GM03348 (cell line): ENCODE data around the gene ACSL1.
"Not testable (repeated sequence)": the region's sequence is repeated elsewhere in the genome, so short reads cannot be mapped to it uniquely, and the experiment has no call there.

Experiments
- DNase-seq: peaks from one replicate; pipeline ENCODE4 v3.0.0; 2012; ENCODE audit warnings: low spot score

The ACSL1 gene

DNA sequence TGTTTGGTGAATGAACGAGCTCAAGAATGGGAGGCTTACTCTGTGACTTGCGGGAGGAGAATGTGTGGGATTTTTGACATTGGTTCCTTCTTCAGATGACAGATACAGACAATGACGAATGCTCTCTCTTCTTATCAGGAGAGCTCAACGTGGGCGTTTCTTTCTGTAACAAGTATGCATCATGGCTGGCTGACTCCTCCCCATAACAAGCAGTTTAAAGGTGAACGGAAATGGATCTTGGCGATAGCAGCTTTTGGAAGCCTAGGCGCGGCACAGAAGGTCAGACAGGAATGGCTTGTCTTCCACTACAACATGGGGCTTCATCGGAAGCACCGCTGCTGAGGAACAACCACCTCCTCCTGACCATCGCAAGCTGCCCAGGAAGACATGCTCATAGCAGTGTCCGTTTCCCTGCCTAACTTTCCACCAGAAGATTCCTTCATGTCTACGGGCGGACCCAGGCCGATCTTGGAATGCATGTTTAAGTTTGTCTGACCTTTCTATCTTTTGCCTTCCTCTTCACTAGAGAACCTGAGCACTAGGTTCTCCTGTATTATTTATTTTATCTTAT lies 18.3 kb upstream of the ACSL1 start:
- no peak for DNase-seq

DNA sequence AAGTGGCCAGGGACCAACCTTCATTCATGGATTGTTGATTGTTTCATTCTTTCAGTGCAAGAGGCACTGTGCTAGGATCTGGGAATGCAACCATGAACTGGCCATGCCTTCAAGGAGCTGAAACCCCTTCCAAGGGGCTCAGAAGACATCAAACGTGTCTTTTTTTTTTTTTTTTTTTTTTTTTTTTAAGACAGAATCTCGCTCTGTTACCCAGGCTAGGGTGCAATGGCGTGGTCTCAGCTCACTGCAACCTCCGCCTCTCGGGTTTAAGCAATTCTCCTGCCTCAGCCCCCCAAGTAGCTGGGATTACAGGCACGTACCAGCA lies 13.3 kb upstream of the ACSL1 start:
- not testable (repeated sequence) for DNase-seq

DNA sequence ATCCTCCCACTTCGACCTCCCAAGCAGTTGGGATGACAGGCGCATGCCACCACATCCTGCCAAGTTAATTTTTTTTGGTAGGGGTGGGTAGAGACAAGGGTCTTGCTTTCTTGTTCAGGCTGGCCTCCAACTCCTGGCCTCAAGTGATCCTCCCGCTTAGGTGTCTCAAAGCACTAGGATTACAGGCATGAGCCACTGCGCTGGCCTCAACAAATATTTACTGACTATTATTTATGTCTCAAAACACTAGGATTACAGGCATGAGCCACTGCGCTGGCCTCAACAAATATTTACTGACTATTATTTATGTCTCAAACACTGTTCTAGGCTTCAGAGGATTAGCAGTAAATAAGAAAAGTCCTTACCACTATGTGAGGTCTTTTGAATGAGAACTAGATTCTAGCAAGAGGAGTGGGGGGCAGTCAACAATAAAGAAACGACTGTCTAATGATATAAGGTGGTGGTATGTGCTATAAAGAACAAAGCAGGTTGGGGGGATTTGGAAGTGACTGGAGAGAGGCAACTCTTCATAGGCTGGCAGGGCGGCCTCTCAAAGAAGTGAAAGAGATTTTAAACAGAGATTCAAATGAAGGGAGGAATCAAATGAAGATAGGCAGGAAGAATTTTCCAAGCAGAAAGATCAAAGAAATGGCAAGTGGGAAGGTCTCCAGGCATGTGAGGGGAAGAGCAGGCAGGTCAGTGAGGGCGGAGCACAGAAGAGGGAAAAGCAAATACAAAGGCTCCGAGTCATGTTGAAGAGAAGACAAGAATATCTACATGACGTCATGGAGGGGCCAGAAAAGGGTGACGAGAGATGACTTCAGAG lies 12.7 kb upstream of the ACSL1 start:
- no peak for DNase-seq

DNA sequence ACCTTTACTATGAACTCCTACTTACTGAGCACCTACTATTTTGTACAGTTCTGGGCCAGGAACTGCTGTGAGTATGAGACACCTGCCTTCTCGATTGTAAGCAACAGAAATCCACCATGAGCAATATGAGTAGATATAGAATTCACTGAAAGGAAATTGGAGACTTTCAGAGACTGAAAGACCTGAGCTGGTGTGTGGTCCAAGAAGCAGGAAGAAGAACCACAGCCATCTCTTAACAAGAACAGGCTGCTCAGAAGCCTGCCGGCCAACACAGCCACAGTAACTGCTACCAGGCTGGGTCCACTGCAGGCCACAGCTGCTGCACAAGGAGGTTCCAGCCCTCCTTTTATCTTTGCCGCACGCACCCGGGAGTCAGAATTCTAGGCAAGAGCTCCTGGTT lies 10.8 kb upstream of the ACSL1 start:
- no peak for DNase-seq

DNA sequence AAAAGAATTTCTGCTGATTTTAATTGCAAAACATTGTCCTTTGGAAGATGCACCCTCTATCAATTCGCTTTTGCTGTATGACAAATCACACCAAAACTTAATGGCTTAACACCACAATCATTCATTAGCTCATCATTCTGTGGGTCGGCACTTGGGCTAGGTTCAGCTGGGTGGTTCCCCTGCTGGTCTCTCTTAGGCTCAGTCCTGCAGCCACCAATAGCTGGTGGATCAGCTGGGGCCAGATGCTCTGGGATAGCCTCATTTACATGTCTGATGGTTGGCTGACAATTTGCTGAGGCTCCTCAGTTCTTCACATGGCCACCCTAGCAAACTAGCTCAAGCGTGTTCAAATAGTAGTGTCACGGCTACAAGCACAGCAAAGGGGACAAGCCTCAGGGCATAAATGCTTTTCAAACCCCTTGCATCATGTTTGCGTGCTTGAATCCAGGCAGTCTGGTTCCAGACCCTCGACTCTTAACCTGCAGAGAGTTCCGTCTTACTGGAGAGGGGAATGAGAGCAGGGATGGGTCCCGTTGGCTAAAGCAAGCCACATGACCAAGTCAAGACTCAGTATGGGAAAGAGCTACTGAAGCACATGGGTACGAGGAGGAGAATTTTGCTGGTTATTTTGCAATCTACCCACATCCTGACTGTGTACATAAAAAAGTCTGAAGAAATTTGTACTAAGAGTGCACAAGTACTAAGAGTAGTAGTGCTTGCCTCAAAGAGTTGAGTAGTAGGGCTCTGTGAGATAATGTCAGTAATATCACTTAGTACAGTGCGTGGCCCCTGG lies 7.5 kb upstream of the ACSL1 start:
- DNase-seq, result no peak

DNA sequence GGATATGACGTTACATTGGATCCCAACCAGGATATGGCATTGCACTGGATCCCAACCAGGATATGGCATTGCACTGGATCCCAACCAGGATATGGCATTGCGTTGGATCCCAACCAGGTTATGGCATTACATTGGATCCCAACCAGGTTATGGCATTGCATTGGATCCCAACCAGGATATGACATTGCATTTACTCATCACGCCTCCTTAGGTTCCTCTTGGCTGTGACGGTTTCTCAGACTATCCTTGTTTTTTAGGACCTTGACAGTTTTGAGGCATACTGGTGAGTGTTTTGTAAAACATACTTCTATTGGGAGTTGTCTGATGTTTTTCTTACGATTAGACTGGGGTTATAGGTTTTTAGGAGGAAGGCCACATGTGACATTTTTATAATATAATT lies 5.4 kb upstream of the ACSL1 start:
- no peak for DNase-seq

DNA sequence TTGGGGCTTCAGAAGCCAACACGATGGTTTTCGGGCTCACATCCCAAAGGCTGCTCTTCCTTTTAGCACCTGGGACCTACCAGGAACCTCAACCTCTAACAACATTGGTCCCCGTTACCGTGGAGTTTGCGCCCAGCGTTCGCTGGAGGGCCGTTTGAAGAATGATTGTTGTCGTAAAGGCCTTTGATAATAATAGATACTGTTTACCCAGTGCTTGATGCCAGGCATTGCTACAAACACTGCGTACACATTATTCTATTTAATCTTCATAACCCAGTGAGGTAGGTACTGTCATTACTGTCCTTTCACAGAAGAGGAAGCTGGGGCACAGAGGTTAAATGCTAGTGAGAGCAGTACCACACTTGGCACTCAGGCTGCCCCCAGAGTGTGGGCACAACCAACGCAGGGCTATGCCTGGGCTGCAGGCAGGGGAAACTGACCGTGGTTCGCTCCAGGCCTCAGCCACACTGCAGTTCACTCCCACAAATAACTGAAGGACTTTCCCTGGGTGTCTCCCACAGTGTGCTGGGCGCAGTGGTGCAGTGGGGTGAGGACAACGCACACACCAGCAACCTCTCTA lies 1.0 kb upstream of the ACSL1 start:
- DNase-seq, result no peak

DNA sequence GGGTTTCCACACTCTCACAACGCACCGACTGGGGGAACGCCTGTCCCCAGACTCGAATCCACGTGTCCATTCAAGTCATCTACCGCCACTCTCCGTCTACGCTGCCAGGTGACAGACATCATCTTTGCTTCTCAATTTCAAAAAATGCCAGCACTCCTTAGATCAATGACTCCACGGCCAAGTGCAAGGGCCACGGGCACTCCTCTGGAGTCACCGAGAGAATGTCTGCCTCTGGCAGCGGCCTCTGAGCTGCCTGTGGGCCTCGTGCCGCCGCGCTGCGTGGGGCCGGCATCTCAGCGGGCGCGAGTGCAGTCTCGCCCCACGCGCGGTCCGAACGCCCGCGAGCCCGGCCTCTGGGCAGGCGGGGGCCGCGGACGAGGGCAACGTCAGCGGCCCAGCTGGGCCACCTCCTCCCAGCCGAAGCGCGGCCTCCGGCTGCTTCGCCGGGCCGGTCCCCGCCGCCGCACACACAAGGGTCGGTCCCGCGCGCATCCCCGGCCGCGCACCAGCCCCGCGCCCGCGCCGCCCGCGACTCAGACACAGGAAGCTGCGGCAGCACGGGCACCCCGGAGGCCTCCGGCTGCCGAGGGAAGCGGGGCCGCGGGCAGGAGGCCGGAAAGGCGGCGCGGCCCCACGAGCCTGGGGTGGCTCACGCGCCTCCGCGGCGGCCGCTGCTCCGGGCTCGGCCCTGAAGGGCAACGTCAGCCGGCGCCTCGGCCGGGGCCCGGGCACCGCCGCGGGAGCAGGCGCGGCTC lies 450 bp downstream of the ACSL1 start:
- peak; percentile 84 for DNase-seq

DNA sequence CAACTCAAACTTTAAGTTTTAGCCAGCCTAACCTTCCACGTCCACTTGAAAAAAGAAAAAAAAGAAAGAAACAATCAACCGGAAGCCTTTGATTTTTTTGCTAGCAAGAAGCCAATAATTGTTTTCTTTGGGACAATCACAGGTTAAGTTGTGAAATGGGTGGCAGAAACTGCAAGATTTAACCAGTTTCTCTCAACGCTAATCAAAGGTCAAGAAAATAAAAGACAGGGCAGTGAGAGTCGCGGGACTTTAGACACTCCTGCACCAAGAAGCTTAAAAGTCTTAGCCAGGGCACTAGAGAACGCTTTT lies 1.0 kb downstream of the ACSL1 start:
- DNase-seq, result no peak

DNA sequence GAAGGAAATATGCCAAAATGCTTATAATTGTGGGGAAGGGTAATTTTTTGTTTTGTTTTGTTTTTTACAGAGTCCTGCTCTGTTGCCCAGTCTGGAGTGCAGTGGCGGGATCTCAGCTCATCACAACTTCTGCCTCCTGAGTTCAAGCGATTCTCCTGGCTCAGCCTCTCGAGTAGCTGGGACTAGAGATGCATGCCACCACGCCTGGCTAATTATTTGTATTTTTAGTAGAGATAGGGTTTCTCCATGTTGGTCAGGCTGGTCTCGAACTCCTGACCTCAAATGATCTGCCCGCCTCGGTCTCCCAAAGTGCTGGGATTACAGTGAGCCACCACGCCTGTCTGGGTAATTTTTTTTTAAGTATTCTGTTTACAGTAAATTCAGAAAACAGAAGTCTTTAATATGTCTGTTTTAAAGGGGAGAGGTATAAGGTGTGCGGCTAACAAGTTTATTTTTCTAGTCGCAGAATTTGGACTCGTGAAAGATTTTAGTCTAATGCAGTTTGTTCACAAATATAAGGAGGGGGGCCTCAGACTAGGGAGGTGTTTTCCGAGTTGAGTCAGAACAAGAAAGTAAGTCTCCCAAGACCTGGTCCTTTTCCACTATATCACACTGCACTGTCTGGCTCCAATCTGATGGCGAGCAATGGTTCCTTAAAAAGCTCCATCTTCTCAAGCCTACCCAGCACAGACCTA lies 1.5 kb downstream of the ACSL1 start:
- no peak for DNase-seq

DNA sequence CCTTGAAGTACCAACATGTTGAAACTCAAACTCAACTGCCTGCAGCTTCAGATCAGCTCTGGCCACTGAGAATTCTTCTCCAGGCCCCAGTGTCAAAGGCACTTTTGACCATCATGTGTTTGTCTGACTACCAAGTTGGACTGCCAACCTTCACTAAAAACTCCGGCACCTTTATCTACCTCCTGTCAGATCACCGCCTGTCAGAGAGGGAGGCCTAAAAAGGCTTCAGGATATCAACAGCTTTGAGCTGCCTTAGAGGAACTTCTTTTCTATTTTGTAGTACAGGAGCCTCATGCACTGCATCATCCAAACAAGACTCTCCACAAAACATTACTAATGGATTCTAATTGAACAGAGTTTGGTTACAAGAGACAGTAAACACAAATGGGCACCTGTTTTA lies 2.8 kb downstream of the ACSL1 start:
- DNase-seq, result no peak

DNA sequence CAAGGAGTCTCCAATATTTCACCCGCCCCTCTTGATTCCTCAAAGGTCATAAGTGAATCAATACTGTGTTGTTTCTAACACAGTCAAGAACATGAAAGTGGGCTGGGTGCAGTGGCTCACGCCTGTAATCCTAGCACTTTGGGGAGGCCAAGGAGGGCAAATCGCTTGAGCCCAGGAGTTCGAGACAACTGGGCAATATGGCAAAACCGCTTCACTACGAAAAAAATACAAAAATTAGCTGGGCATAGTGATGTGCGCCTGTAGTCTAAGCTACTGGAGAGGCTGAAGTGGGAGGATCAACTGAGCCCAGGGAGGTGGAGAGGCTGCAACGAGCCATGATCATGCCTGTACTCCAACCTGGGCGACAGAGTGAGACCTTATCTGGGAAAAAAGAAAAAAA lies 3.4 kb downstream of the ACSL1 start:
- no peak for DNase-seq

DNA sequence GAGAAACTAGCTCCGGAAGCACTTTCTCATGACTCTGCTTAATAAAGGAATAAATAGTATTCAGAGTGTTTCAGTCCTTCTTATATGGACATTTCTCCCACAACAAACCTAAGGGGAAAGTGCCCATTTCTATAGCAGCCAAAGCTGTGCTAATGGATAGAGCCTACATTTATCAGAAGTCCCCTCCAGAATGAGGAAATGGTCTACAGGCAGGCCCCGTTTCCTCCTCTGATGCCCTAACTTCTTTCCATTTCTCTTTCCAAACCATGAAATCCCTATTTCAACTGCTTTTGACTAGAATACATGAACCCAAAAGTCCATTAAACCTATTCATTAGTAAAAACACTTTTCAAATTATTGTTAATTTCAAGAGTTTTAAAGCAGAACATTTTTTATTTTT lies 4.5 kb downstream of the ACSL1 start:
- no peak for DNase-seq

DNA sequence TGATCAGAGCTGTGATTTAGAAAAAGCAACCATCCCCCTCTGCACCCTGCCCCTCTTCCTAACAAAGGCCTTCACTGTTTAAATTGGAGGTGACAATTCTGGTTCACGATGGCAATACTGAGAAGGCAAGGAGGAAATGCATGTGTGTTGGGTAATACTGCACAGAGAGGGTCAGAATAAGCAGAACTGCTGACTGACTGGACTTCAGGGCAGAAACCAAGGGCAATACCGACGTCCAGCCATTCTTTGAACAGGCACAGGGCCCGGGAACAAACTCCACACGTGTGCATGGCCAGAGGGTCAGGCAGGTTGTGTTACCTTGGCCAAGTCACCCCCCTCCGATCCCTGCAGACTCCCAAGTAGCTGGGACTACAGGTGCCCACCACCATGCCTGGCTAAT lies 6.0 kb downstream of the ACSL1 start:
- DNase-seq, result no peak

DNA sequence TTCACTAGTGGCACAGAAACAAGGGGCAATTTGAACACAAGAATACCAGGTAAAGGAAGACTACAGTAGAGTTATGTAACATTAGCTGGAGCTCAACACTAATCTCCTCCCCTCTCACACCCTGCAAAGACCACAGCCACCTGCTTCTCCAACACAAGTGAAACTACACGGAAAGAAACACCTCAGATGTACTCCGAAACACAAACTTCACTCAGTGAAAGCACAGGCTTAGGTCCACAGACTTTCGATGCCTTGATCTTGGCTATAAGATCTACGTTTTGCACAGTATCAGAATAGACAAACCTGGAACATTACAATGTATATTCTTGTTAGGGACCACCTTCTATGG lies 7.6 kb downstream of the ACSL1 start:
- DNase-seq, result no peak

DNA sequence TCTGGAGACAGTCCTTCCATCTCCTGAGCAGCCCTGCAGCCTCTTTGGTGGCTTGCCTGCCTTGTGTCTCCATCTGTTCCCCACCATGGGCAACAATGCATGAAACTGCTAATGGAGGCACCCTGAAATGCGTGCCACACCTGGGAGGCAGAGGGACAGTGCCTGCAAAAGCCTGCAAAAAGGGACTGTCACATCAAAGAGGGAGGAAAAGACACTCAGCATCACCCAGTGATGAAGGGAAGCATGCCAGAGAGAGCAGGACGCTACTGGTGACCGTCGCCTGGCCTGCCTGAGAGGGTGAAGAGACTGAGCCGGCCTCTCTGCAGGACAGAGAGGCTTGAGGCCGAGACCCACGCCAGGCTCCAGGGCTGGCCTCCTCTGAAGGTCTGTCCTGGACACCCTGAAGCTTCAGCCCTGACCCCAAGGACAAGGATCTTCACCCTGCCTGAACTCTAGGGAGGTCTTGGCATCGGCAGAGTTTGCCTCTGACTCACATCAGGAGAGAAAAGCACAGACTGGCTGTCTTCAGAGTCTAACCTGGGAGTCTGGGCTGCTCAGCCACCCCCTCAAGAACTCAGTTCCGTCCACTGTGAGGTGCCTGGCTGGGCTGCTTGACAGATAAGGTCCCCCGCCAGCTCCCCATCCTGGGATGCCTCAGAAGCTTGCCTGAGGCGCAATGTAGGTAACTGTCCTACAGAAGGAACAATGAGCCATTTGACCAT lies 8.1 kb downstream of the ACSL1 start:
- no peak for DNase-seq

DNA sequence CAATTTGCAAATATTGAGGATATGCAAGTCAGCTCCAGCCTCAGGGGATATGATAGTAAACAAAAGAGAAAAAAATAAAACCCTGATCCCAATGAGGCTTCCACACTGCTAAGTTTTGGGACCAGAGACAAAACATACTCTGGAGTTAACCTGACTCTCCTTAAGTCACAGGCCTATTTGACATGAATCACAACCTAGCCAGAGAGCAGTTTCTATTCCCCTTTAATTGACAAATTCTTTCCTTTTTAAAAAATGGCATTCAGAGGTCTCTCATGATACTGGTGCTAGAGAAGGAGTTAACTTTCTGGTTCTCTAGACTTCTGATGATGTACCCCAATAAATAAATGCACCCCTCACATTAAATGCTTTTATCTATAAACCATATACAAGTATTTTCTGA lies 8.8 kb downstream of the ACSL1 start:
- DNase-seq, result no peak

DNA sequence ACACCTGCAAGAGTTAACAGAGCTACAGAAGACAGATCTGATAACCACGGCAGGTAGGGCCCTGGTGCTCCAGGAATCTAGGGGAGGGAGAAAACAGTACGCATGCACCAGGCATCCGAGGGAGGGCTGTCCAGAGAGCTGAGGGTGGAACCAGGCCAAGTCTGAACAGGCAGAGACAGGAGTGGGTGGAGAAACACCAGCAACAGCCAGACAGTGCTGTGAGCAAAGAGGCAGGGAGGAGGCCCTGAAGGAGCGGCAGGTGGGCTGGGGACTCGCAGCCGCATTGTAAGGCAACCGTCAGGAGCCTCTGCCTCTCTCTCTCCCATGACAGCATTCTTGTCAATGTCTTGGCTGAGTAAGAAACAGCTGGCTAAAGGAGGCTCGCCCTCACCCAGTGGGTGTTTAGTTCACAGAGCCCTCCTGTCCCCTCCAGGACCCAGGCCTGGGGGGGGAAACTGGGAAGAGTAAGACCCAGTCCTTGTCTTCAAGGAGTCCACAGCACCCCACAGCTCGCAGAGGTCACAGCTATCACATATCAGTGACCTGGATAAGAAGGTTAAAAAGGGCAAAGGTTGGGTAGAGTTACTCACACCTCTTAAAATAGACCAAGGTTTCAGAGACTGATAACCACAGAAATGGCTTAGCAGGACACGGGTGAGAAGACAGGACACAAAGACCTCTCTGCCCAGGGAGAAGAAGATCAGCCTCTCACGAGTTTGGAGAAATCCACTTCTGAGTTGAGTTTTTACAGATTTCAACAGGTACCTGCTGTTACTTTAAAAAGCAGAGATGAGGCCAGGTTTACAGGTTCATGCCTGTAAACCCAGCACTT lies 10.5 kb downstream of the ACSL1 start:
- peak; percentile 80 for DNase-seq

DNA sequence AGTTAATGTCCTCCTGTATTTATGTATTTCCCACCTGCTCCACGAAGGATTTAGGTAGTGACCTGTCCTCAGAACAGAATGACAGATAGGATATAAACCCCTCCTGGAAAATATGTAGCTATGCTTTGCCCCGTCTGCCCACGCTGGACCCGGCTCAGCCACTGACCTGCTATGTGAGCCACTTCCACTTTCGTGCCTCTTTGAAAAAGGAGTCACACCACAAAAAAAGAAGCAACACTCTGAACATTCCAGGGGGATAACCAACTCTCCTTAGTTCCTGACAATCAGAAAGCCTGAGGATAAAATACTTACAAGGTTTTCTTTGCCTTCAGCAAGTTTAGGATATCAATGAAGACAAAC lies 11.1 kb downstream of the ACSL1 start:
- peak; percentile 36 for DNase-seq

DNA sequence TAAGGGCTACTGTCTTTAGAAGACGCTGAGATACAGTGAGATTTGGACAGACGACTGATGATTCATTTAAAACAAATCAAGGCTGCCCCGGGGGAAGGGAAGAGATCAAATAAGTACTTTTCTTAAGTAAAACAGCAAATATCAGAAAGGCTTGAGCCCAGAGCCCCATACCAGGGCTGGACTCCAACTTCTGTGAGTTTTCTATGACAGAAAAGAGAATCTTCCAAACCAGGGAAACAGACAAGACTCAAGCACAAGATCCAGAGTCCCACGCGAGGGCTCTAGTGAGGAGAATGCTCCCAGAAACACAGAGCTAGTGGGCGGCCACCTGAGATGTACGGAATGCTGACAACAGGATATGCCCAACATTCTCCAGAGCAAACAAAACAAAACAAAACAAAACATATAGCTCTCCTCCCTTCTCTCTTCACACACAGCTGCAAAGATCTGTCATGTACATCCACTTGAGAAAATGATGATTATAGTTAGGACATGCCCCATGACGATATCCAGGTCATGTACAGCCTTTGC lies 13.1 kb downstream of the ACSL1 start:
- DNase-seq, result peak; percentile 19
